Activated naive CD4-positive, alpha-beta T cell treated with anti-CD3 and anti-CD28 coated beads, Interleukin-2, amount 10 ng/mL, durations not matched to agents 5 hours and 36 hours (primary cell): ENCODE data around the gene COA3. TPM values are rescaled to one million over a fixed set of nuclear protein-coding genes. Genes with fewer than 3 reads are reported as not detected.

Experiments
- microRNA-seq: library from miRNA; unstranded; fragments of <30 nt; microRNA quantifications from one replicate; pipeline ENCODE4 v1.2.0, GENCODE V29; 2022; ENCODE audit warnings: borderline microRNAs expressed, borderline replicate concordance
- total RNA-seq, 2 experiments: library from RNA; stranded (reverse); gene quantifications; one replicate each; pipeline ENCODE4 v1.2.3, GENCODE V29; 2021

Gene COA3, protein sequence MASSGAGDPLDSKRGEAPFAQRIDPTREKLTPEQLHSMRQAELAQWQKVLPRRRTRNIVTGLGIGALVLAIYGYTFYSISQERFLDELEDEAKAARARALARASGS
- total RNA-seq: 10 to 100 TPM; 37.4 to 40.4 TPM

DNA sequence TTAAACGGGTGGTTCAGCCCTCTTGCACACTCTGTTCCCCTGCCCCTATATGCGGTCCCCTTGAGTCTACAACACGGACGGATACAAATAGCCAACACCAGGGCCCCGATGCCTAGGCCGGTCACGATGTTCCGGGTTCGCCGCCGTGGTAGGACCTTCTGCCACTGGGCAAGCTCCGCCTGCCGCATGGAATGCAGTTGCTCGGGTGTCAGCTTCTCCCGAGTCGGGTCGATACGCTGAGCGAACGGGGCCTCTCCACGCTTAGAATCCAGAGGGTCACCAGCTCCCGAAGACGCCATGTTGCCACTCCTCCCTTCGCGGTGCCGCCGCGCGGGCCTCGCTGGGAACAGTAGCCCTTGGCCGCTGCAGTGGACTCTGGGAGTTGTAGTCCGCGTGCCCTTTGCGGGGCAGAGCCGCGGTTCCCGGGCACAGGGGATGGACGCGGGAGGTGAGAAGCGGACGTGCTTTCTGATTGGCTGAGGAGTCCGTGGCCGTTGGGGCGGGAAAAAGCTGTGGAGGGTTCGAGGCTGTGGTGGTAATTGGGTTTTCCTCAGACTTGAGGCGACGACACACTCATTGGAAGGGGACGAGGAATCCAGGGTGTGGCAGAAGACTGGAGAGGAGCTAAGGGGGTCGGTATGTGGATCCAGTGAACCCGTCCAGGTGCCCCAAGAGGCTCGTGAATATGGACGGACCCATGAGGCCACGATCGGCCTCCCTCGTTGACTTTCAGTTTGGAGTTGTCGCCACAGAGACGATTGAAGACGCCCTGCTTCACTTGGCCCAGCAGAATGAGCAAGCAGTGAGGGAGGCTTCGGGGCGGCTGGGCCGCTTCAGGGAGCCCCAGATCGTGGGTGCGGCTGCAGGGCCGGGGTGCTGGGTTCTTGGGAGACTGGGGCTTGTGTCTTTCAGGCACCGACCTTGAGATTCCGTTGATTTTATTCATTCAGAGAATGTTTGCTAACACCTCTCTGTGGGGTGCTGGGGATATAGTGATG is at the start of gene COA3, which contains the start of gene CNTD1:
TSS of gene COA3 (minus strand) at position 322 of the 998 bp plus-strand sequence. CDS start at position 299, 23 bp downstream.
TSS of gene CNTD1 (plus strand) at position 479 of the 998 bp plus-strand sequence. CDS start at position 686, 207 bp downstream.

DNA sequence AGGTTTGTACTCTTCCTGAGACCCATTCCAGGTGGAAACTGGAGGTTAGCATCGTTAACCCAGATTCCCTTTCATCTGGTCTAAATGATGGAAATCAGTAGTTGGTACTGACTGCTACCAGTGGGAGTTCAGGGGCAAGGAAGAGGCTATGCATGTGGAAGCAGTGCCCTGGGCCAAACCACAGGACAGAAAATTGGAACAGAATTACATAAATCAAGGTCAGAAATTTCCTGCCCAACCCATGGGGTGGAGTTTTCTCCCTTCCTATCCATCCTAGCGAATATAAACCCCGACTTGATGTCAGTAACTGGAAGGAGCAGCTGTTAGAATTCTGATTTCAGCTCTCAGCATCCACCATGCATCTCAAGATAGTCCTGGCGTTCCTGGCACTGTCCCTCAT is 45.8 kb upstream of the COA3 start, which contains the start of gene AOC2:
TSS of gene AOC2 (plus strand) at position 310 of the 400 bp plus-strand sequence. CDS start at position 357, 47 bp downstream.

DNA sequence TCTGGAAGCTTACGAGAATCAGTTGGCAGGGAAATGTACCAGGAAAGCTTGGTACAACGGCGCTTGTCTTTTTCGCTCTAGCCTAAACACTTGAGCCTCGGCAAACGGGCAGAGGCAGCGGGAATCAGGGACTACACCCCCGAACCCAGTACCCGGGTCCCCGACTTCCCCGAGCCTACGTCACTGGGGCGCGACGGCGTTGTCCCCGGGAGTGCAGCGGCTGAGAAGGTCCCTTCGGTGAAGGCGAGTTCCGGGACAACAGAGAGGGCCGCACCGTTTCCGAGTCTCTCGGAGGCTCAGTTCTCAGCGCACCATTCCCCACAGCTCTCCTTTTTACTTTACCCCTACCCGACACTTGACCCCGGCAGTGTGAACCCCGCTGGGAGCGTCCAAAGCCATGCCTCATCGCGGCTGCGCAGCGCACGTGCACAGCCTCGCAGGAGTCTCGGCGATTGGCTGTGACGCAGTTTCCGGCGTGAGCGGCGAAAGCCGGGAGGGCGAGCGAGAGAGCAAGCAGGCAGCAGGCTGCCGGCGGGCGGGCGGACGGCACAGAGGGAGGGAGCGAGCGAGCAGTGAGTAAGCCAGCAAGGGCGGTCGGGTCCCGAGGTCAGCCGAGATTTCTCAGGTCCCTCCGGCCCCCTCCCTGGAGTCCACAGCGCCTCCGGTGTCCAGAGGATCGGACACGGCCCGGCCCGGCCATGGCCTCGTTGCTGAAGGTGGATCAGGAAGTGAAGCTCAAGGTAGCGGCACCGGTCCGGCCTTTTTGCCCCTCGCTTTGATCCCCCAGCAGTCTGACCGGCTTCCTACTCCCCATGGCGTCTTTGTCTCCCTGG is 34.6 kb upstream of the COA3 start, which contains the start of gene PSME3:
TSS of gene PSME3 (plus strand) at position 464 of the 833 bp plus-strand sequence. CDS start at position 699, 235 bp downstream.

DNA sequence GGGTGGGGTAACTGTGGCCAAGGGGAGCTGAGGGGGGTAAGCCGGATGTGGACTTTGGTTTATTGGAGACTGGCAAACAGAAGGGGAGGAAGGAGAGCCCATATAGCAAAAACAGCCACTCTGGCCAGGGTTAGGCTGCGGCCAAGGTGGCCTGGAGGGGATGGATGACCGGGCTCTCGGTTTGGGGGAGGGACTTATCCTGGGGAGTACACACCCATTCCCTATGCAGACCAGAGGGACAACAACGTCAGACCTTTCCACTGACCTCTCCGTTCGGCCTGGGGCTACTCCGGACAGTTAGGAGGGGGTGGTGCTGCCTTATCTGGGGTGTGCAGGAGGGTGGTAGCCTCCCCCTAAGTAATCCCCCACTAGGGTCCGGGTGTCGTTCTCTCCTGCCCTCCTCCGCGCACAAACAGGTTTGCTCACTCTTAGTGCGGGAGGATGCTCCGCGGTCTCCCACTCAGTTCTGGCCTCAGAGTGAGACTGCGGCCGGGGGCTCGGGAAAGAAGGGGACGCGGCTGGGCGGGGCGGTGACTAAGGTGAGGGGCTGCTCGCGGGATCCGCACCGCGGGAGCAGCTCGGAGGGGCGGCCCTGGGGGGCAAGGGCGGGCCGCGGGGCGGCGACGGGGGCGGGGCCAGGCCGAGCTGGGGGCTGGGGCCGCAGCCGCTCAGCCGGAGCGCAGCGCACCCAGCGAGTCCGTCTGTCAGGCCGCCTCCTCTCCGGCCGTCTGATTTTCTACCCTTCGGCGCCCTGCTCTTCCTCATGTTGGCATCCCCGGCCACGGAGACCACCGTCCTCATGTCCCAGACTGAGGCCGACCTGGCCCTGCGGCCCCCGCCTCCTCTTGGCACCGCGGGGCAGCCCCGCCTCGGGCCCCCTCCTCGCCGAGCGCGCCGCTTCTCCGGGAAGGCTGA is 18.3 kb downstream of the COA3 start, which contains the start of gene WNK4:
TSS of gene WNK4 (plus strand) at position 675 of the 915 bp plus-strand sequence. CDS start at position 764, 89 bp downstream.

DNA sequence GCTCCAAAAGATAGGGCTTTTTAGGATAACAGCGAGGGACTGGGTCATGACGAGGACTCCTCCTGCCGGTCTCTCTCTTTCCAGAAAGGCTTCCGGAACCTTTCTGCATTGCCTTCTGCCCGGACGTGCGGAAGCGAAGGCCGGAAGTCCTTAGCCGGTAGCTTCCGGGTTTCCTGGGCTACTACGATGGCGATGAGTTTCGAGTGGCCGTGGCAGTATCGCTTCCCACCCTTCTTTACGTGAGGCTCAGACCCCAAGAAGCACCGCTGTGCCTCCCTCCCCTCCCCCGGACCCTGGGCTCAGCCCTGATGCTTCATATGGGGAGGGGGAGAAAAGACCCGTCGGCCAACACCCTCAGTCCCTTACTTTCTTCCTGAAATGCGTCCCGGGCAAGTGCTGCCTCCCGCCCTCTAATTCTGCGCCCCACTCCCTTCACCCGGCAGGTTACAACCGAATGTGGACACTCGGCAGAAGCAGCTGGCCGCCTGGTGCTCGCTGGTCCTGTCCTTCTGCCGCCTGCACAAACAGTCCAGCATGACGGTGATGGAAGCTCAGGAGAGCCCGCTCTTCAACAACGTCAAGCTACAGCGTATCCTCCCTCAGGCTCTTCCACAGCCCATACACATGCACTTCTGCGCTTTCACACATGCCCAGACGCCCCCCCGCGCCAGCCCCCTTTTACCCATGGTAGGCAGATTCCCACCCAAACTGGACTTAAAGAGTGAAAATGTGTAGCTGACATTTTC is 25.0 kb downstream of the COA3 start, which contains the start of gene VPS25:
TSS of gene VPS25 (plus strand) at position 160 of the 746 bp plus-strand sequence. CDS start at position 187, 27 bp downstream.

DNA sequence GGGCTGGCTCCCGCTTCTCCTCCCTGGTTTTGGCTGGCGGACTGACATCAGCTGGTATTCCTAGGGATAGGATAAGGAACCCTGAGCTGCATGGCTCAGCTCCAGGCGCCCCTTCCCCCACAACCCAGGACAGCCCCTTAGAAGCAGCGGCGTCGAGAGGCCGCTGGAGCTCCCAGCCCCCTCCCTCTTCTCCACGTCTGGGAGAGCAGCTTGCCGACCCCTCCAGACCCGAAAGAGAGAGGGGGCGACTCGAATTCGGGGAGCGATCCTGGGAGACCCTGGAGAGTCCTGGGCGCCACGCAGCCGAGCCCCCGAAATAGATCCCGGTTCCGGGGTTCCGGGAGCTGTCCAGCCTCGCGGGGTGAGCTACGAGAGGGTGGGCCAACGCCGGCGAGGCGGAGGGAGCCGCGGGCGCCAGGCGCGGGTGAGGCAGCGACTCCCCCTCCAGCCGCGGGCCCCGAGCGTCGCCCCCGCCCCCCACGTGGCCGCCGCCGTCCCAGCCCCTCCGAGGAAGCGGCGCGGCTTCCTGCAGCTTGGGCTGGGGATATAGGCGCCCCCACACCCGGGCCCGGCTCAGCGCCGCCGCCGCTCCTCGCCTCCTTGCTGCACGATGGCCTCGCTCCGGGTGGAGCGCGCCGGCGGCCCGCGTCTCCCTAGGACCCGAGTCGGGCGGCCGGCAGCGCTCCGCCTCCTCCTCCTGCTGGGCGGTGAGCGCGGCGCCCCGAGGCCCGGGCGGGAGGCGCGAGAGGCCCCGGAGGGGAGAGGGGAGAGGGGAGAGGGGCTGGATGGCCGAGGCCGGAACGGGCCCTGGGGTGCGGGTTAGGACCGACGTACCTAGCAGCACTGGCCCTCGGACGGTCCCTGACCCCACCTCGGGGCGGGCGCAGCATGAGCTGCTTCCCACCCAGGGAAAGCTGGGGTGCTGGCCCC is 37.6 kb downstream of the COA3 start, which contains the start of gene RAMP2:
TSS of gene RAMP2 (plus strand) at position 576 of the 930 bp plus-strand sequence. CDS start at position 611, 35 bp downstream.

Small RNA genes within 50 kb of the gene (microRNA-seq; reads per million reads assigned to microRNA genes)
- 0.63 reads per million for gene MIR6781

Other genes with a start within 250 kb of the COA3 start
- gene HSD17B1, start 245.8 kb downstream of the COA3 start, total RNA-seq: under 1 TPM; 0.51 to 0.73 TPM
- 10 to 100 TPM; 69.8 to 70.7 TPM for gene COASY, start 236.6 kb downstream of the COA3 start, total RNA-seq
- 10 to 100 TPM; 54.4 to 61.3 TPM for gene MLX, start 231.6 kb downstream of the COA3 start, total RNA-seq
- 10 to 100 TPM; 13.6 to 14.1 TPM for gene PSMC3IP, start 221.0 kb downstream of the COA3 start, total RNA-seq
- 10 to 100 TPM; 73.0 to 73.6 TPM for gene RETREG3, start 189.3 kb downstream of the COA3 start, total RNA-seq
- 10 to 100 TPM; 37.6 to 39.0 TPM for gene TUBG1, start 189.0 kb downstream of the COA3 start, total RNA-seq
- gene TUBG2, start 139.4 kb downstream of the COA3 start, total RNA-seq: 1 to 10 TPM; 8.5 to 8.8 TPM
- gene PLEKHH3, start 121.7 kb downstream of the COA3 start, total RNA-seq: 1 to 10 TPM; 1.6 TPM
- gene CCR10, start 116.9 kb downstream of the COA3 start, total RNA-seq: under 1 TPM; 0.35 to 0.39 TPM
- 1 to 10 TPM; 1.5 TPM for gene CNTNAP1, start 116.2 kb downstream of the COA3 start, total RNA-seq
- 10 to 100 TPM; 56.2 to 66.4 TPM for gene EZH1, start 53.7 kb downstream of the COA3 start, total RNA-seq
- gene RAMP2, start 37.5 kb downstream of the COA3 start, total RNA-seq: not detected
- gene VPS25, start 25.3 kb downstream of the COA3 start, total RNA-seq: 10 to 100 TPM; 43.7 to 48.8 TPM
- gene WNK4, start 18.1 kb downstream of the COA3 start, total RNA-seq: under 1 TPM; 0.08 to 0.26 TPM
- under 1 TPM in 1 of 2 experiments, not detected in 1; 0.20 TPM for gene CNTD1, start 157 bp upstream of the COA3 start, total RNA-seq
- 10 to 100 TPM; 83.5 to 93.9 TPM for gene BECN1, start 25.6 kb upstream of the COA3 start, total RNA-seq
- gene PSME3, start 34.7 kb upstream of the COA3 start, total RNA-seq: 10 to 100 TPM; 94.2 to 94.6 TPM
- gene AOC2, start 45.9 kb upstream of the COA3 start, total RNA-seq: 1 to 10 TPM; 1.1 to 1.2 TPM
- under 1 TPM; 0.12 to 0.45 TPM for gene AOC3, start 52.5 kb upstream of the COA3 start, total RNA-seq
- gene G6PC1, start 102.1 kb upstream of the COA3 start, total RNA-seq: not detected
- 10 to 100 TPM; 32.5 to 37.3 TPM for gene AARSD1, start 165.8 kb upstream of the COA3 start, total RNA-seq
- under 1 TPM; 0.26 to 0.38 TPM for gene PTGES3L, start 181.4 kb upstream of the COA3 start, total RNA-seq
- 10 to 100 TPM; 15.6 to 15.7 TPM for gene RUNDC1, start 181.9 kb upstream of the COA3 start, total RNA-seq
- gene RPL27, start 199.7 kb upstream of the COA3 start, total RNA-seq: 1,000 to 10,000 TPM; 1,393 to 1,409 TPM
- gene IFI35, start 208.1 kb upstream of the COA3 start, total RNA-seq: 10 to 100 TPM; 61.5 to 67.3 TPM
- 10 to 100 TPM; 18.0 to 19.8 TPM for gene VAT1, start 223.7 kb upstream of the COA3 start, total RNA-seq
- gene RND2, start 226.5 kb upstream of the COA3 start, total RNA-seq: not detected